ENCODE measurements around the gene CDH5.

CDH5 gene

DNA sequence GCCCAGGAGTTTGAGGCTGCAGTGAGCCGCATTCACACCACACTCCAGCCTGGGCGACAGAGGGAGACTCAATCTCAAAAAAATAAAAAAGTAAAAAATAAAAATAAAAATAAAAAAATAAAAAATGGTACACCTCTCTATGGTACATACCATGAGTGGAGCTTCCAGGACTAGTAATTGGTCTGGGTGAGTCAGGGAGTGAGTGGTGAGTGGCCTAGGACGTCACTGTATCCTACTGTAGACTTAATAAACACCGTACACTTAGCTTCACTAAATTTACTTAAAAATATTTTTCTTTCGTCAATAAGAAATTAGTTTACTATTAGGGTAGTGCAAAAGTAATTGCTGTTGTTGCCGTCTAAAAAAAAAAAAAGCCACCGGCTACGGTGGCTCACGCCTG is 9.0 kb downstream of the CDH5 start:
- no peak for DNase-seq

DNA sequence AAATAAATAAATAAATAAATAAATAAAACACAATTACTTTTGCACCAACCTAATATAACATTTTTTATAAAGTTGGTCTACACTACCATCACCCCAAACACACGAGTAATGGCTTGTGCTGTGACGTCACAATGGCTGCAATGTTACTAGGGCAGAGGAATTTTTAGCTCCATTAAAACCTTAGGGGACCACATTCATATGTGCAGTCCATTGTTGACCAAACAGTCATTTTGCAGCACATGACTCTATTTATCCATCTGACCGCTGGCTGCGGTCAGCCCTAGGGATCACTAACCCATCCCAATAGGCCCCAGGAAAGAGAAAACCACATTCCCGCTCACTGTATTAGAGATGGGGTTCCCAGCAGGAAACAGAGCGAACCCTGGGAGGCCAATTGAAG is 9.6 kb downstream of the CDH5 start:
- DNase-seq = no peak

DNA sequence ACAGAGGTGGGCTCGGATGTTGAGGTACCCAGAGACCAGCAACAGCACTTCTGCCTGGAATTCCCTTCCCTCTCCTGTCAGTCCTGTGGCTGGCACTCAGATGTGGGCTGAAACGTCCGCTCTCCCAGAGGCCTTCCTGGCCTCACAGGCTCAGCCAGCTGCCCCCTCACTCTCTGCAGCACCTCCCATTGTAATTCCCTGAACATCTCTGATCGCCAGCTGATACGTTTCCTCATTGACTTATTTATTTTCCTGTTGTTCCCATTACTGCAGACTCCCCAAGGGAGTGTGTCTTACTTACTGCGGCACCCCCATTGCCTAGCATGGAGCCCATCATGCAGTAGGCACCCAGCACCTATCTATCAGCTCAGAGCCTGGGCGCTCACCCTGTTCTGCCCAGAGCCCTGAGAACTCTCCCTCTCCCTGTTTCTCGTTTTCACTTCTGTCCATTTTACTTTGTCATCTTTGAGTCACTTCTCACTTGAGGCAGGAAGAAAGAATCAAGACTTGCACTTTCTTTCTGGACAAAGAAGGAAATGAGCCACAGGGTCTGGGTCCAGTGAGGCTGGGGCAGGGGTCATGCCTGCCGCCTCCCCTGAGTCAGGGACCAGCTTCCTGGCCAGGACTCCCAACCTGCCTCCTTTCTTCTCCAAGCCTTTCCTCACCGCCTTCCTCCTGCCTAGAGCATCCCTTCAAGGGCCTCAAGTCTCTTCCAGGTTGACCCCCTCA is 10.2 kb downstream of the CDH5 start:
- no peak for DNase-seq

DNA sequence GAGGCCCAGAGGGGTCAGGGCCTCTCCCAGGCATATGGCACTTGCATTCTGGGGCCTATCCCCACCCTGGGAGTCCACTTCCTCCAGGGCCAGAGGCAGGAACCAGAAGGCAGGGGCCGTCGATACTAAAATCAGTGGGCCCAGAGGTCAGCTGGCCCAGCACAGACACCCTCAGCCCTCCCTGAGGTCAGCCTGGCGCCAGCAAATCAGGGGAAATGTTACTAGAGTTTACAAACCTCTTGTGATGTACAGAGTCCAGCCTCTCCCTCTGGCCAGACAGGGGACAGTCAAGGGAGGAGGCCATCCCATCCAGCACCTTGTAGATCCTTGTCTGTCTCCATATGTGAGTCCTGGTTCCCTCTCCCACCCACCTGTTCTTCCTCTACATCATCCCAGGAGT is 10.8 kb downstream of the CDH5 start:
- no peak for DNase-seq

GRCh38 chr16:66378741-66379570 is 12.5 kb downstream of the CDH5 start:
- DNase-seq = no peak

DNA sequence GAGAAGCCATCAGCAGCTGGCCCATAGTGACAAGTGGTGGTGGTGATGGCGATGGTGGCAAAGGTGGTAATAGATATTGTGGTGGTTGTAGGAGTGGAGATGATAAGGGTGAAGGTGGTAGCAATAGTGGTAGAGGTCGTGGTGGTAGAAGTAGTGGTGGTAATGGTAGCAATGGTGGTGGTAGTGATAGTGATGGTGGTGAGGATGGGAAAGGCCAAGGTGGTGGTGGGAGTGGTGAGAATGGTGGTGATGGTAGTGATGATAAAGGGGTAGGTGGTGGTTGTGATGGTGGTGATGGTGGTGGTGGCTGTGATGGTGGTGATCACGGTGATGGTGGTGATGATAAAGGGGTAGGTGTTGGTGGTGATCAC is 13.1 kb downstream of the CDH5 start:
- DNase-seq = no peak

- DNase-seq = no peak
These were observed 13.9 kb downstream of the CDH5 start for GRCh38 chr16:66380421-66380820.

DNA sequence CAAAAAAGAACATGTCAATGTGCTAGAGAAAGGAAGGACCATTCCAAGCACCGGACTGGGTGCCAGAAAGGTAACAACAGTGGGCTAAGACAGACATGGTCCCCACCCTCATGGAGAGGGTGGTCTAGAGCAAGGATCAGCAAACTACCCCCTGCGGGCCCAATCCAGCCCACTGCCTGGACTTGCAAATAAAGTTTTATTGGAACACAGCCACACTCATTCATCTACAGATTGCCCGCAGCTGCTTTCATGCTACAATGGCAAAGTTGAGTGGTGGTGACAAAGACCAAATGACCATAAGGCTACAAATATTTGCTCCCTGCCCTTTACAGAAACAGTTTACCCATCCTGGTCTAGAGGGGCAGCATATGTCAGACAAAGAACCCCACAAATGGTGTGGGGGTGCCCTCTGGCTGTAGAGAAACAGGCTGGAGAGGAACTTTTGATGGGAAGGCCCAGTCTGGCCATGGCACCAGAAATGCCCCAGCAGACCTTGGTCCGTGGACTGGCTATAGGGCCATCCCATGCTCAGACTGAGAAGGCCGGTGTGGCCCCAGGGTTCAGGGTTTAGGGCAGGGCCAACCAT is 15.2 kb downstream of the CDH5 start:
- no peak for DNase-seq

DNA sequence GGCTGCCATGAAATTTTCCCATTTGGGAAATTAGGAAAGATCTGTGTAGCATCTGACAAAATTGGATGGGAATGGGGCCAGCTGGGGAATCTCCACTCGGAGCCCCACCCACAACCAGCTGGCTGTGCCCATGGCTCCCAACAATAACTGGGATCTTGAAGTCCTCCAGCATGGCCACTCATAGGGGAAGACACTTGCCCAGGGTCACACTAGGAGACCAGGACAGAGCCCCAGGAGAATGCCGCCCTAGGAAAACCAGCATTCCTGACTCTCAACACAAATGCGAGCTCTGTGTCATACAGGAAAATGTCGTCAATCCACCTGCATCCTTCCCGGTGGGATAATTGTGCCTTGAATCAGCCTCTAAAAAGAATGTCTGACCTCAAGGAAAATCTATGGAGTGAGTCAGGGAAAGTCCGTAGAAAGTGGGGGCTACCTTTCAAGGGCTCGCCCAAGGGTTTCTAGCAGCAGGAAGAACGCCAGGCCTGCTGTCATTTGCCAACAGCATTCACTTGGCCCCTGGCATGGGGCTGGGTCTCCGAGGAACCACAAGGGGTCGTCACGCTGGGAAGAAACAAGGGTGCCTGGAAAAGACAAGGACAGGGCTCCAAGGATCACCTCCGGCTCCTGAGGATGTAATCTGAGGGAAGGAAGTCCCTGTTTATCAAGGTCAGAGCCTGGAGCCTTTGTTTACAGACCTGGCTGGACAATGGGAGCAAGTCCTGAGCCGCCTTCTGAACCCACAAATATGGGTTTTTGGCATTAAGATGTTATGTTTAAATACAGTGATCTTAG is 15.9 kb downstream of the CDH5 start:
- no peak for DNase-seq

- no peak for DNase-seq
These were observed 16.4 kb downstream of the CDH5 start for GRCh38 chr16:66382966-66383299.

GRCh38 chr16:66383551-66383950 is 17.1 kb downstream of the CDH5 start:
- no peak for DNase-seq

DNA sequence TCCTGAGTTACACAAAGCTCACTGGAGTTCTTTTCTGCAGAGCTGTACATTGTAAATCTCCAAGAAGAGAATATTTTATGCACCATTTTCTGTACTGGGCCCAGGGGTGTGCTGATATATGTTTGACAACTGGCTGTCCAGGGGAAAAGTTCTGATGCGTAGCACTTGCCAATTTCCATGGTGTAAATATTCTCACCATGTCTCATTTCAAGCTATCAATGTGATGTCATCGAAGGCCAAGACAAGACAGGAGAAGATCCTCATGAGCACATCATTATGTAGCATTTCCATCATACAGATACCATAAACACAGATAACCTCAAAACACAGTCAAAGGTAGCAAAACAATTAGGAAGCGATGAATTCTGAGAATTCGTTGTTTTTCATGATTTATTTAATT is 18.9 kb downstream of the CDH5 start:
- DNase-seq = no peak

GRCh38 chr16:66386629-66387622 is 20.4 kb downstream of the CDH5 start:
- no peak for DNase-seq

DNA sequence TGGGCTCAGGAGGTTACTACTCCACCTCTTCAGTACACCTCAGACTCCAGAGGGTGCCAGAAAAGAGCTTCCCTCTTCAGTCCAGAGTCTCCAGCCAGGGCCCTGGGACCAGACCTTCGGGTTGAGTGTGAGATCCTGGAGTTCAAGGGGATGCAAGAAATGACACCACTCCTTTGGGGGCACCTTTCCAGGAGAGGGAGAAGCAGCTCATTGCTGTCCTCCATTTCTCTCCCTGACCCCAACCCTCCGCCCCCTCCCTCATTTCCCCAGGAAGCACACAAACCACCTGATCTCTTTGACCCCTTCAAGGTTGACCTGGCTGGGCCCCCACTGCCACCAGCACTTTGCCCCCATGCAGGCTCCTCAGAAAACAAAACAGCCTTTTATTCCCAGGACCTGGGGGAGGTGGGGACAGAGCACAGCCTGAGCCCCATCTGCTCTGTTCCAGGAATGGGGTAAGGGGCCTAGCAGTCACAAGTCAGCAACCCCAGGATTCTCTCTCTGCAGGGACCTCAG is 21.4 kb downstream of the CDH5 start:
- DNase-seq = no peak

DNA sequence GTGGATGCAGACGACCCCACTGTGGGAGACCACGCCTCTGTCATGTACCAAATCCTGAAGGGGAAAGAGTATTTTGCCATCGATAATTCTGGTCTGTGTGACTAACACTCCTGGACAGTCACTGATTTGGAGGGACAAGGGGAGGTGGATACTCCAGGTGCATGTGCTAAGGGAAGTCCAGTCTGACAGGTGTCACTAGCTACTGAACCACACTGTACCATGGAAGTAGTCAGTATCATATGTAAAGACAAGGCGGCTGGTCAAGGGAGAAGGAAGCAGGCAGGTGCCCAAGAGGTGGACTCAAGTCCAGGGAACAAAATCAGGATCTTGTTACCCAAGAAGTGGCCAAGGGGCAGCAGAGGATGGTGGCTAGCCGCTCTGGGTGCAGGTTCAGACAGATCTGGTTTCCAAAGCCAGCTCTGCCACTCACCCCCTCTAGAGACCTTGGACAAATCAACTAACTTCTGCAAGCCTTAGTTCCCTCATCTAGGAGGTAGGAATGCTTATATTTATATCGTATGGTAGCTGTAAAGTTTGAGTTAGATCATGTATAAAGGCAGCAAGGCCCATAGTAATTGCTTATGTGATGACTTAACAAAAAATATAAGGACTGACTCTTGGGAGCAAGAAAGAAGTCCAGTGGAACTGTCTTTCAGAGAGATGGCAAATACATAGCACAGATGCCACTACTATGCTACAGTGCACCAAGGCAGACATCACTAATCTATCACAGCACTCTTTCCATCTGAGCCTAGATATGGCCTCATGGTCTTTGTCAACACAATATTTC is 22.1 kb downstream of the CDH5 start:
- no peak for DNase-seq

DNA sequence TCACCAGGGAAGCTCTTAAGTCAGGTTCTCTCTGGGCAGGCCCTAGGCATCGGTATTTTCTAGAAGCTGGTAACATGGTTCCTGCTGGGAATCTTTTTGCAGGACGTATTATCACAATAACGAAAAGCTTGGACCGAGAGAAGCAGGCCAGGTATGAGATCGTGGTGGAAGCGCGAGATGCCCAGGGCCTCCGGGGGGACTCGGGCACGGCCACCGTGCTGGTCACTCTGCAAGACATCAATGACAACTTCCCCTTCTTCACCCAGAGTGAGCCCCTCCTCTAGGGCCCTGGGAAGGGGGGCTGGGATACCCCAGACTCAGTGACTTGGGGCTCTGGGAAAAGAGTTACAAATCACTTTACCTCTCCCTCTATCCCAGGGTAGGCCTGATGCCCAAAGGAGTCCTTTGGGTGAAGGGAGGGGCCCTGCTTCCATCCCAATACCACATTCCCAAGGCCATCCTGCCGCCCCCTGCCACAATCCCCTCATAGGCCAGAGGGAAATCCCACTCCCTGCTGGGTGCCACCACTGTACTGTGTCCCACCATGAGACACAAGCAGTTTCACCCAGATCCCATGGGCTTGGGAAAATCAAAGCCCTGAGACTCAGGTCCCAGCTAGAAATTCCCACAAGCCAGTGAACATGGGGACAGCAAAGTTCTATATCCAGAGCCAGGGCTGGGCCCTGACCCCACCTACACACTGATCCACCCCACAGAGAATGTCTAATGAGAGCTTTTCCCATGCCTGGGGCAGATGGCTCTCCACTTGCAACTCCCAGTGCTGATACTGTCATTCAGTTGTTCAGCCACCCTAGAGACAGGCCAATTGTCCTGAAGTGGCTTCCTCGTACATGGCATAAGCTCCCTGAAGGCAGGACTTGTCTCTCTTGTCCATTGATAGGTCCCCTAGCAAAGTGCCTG is 23.0 kb downstream of the CDH5 start:
- DNase-seq = no peak

DNA sequence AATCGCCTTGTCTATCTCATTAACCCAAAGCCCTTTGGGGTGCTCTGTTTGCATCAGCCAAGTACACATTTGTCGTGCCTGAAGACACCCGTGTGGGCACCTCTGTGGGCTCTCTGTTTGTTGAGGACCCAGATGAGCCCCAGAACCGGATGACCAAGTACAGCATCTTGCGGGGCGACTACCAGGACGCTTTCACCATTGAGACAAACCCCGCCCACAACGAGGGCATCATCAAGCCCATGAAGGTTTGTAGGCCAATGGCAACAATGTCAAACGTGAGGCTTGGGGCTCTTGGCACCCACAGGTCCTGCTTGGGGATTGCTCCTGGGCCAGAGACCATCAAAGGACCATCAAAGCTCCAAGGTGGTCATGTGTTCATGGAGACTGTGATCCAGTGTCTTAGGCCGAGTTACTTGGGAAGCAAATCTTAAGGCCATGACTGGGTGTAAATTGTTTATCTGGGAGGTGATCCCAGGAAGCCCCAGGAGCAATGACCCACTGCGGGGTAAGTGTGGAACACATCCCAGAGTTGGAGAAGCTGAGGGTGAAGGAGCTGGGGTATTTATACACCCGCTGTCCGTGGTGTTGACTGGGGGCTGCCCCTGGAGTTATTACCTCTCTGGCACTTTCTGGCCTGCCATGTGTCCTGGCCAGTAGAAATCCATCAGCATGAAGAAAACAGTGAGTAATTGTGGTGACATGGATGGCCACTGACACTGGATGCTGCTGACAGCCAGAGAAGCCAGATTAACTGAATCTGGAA is 24.0 kb downstream of the CDH5 start:
- DNase-seq = no peak

- DNase-seq = no peak
These were observed 25.5 kb downstream of the CDH5 start for GRCh38 chr16:66391726-66392670.

All from activated CD8-positive, alpha-beta memory T cell treated with anti-CD3 and anti-CD28 coated beads for 24 hours (primary cell).